Activated T-helper 9 cell treated with anti-CD3 and anti-CD28 coated beads, Interleukin-2, amount 50 U/mL, for 16 hours (primary cell): ENCODE measurements around the gene LRFN2.

ENCODE experiments used
- DNase-seq: peaks from one replicate; pipeline ENCODE4 v3.0.0-alpha.2; 2020; ENCODE audit warnings: low read depth

The LRFN2 gene

GRCh38 chr6:40436685-40437604 is 150.2 kb downstream of the LRFN2 start:
- no peak for DNase-seq

DNA sequence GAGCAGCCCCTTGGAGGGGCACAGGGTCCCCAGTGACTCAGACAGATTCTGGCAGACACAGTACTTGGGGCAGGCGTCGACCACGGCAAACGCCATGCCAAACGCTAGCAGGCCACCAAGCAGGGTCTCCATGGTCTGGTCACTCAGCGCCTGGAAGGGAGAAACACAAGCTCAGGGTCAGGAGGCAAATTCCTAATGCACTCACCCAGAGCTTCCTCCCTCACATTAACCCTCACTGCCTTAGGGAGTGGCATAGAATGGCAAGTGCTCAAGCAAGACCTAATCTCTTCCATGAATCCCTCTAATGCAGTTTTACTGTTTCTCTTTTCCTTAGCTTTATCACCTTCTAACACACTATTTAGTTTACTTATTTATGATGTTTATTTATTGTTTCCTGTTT is 154.2 kb downstream of the LRFN2 start:
- DNase-seq = no peak

DNA sequence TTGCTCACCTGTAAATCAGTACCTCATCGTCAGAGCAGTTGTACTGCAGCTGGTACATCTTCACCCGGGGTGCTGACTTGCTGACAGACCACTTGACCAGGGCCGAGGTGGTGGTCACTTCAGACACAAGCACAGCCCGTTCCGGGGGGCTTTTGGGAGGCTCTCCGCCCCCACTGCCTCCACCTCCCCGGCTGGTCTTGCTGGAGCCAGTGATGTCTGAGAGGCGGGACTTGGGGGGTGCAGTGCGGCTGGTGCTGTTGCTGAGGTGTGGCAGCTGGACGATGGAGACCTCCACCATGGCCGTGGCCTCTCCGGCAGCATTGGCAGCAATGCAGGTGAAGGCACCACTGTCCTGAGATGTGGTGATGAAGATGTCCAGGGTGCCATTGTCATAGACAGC is 155.5 kb downstream of the LRFN2 start:
- DNase-seq = no peak

GRCh38 chr6:40427196-40427595 is 160.0 kb downstream of the LRFN2 start:
- DNase-seq = no peak

DNA sequence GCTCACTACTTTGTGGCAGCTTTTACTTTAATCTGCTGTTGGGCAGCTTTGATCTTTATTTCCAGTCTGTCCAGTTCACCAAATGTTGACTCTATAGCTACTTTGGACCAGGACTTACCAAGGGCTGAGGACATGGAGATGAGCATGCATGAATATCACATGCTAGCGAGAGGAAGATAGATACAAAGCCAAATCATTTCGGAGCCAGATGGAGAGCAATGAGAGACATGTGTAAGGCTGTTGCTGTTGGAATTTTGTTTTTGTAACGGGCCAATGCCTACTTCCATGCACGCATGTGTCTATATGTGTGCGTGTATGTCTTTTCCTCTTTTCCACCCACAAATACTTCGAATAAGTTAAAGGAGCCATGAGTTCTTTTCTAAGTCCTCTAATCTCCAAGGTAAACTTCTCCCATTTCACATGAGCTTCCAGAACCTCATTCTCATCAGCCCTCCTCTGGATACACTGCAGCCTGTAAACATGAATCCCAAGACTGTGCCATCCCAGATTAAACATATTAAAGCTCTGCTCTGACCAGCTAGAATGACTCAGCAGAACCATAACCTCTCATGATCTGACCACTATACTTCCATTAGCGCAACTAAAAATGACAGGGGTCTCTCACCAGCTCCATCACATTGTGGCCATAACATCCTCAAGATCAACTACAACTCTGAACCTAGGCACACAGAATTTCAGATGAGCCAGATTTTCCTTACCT is 160.7 kb downstream of the LRFN2 start:
- DNase-seq = no peak

GRCh38 chr6:40425192-40425919 is 161.8 kb downstream of the LRFN2 start:
- no peak for DNase-seq

DNA sequence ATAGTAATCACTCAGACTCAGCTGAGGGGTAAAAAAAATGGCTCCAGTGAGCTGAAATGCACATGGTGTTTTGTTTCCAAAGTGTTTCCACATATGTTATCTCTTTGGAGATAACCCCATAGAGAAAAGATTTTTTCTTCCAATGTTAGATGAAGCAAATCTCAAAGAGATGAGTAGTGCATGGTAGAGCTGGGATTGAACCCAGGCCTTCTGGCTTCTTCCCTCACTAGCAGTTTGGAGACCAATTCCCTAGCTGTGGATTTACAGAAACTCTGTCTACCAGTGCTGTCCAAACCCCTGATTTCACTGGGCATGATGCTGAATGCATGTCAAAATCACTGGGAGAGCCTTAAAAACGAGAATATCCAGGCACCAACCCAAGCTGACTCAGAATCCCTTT is 165.1 kb downstream of the LRFN2 start:
- DNase-seq = no peak

DNA sequence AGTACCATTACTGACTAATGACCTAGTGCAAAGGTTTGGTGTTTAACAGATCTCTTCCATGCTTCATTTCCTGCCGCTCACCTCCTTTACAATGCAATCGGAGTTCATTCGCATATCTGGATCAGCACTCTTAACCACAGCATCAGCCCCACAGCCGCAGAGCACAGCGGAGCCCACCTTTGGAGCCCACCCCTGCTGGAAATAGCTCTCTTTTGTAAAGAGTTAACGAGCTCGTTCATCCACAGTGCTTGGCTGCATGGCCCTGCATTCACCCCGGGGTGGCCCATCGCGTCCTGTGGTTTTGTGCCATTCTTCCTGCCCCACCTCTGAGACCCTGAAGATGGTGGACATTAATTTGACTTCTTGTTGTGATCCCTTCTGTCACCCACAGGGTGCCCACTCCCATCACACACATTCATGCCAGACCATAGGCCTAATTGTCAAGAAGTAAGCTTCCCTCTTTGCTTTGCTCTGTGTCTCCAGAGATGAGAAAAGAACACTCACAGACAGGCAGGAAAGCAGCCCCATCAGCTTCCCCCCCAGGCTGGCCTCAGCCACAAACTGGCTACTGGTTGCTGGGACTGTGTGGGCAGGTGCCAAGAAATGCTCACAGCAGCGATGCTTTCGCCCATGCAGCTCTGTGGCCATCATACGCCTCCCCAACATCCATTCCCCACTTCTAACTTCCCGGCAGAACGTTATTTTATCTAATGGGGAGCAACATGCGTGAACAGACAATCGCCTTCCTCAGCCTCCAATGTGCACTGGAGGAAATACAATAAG is 167.0 kb downstream of the LRFN2 start:
- DNase-seq = no peak

GRCh38 chr6:40419377-40419776 is 167.8 kb downstream of the LRFN2 start:
- DNase-seq = no peak

- DNase-seq = no peak
Measured at GRCh38 chr6:40417031-40417430, 170.1 kb downstream of the LRFN2 start.

DNA sequence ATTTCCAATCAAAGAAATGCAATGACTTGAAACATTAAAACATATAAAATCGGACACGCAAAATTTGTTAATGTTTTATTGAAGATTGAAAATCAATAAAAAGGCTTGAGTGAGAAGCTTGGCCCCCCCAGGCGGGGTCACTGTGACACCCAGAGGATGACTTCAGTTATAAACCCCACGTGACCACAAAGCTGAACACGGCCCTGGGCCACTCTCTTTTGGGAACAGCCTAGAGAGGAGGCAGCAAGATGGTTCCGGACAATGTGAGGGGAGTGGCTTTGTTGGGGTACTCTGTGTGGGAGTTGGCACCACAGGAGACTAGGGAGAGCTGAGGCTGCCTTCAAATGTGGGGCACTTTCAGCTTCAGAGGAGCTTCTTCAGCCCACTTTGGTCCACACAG is 172.5 kb downstream of the LRFN2 start:
- DNase-seq = no peak

DNA sequence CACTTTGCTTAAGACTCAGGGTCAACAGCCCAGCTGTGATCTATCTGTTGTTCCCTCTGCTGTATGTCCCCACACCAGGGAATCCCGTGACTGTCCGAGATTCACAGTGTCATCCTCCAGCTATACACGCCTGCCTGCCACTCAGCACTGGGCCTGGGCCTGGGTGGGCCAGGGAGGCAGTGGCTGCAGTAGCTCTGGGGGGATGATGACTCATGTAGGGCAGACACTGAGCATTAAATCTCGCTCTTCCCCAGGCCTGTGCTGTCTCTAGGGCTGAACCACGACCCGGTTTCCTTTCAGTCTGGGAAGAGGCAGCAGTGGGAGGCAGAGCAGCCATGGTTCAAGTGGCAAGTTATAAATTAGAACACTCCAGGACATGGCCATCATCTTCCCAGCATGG is 173.9 kb downstream of the LRFN2 start:
- DNase-seq = no peak

- DNase-seq = no peak
Measured at GRCh38 chr6:40411881-40412280, 175.3 kb downstream of the LRFN2 start.

- no peak for DNase-seq
Measured at GRCh38 chr6:40410821-40411220, 176.3 kb downstream of the LRFN2 start.

DNA sequence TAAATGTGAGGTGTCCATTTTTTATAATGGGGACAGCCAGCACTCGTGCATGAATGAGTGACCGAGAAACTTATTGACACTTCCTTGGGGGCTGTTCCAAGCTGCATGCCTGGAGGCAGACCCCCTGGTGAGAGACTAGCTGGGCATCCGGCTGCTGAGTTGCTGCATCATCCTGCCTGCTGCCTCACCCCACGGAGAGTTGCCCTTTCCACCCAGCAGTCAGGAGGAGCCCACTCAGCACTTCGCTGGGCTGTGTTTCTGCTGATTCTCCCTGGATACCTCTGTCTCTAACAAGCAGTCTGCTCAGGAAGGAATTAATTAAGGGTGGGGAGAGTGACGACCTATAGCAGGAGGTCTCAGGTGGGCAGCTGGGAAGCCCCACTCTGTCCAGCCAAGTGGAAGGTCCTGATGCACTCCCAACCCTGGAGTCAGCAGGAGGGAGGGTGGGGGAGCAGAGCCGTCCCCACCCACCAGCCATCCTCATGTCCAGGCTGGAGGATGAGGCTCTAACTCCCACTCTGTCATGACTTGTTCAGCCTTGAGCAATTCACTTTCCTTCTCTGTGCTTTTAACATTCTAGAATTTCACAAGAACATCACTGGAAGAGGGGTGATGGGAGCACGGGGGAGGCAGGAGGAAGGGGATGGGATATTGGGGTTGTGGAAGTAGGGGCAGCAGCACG is 177.3 kb downstream of the LRFN2 start:
- DNase-seq = no peak

GRCh38 chr6:40408786-40409542 is 178.2 kb downstream of the LRFN2 start:
- no peak for DNase-seq

DNA sequence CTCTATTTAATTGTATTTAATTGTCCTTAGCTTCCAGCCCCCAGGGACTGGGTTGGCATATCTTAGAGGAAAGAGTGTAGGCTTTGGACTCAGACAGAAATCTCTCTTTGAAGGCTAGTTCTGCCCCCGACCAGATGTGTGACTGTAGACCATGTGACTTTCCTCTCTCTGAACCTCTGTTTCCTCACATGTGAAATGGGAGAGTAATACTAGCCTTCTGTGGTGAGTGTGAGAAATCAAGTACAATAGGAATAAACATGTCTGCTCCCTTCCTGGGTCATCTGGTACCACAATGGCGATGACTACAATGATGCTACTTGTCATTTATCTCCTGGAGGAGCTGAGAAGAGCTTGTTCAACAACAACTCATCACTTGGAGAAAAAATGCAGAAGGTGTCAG is 179.9 kb downstream of the LRFN2 start:
- DNase-seq = no peak

DNA sequence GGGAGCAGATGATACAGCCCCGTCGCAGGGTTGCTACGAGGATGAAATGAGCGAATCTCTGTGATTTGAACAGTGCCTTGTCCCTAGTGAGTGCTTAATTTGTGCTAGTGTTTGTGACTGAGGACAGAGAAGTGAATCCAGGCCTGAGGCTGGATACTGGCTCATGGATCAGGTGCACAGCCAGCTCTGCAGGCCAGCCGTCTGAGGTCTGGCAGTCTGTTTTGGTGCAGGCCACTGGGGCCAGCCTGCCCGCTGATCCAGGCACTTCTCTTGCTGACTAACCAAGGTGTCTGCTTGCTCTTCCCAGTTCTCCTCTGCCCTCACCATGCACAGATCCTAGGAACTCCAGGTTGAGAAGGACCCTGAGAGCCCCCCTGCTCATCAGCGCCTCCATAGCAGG is 181.0 kb downstream of the LRFN2 start:
- no peak for DNase-seq

DNA sequence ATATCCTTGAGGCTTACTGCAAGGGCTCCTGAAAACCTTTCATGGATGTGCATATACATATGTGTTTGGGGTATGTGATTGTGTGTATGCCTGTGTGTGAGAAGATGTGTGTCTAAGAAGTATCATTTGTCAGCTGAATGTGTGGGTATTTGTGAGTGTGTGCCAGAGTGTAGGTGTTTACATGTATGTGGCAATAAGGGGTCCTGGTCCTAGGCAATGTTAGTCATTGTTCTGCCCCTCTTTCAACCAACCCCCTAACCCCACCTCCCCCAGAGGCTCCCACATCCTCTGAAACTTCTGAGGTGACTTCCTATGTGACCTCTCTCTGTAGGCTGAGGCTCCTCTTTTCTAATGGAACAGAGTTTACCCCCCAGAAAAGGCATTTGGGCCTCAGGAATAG is 186.4 kb downstream of the LRFN2 start:
- DNase-seq = no peak

- DNase-seq = no peak
Measured at GRCh38 chr6:40399888-40400457, 187.2 kb downstream of the LRFN2 start.
